Psoas muscle (tissue), 8 donors: ENCODE measurements around the gene GK2. TPM values are rescaled to one million over a fixed set of nuclear protein-coding genes. Genes with fewer than 3 reads are reported as not detected.

Experiments
- ATAC-seq, 4 donors: fragments of 200-7000 bp; cut with Tn5 transposase; one replicate each; pipeline ENCODE4 v1.9.1; 2020; ENCODE audit warnings: moderate library complexity in 3 of 4, mild to moderate bottlenecking in 2 of 4
- DNase-seq, 2 donors: peaks; one replicate each; pipeline ENCODE4 v3.0.0-alpha.2; 2020
- H3K27ac ChIP-seq: fragments of 200-600 bp; one replicate; pipeline ENCODE4 v1.8.0; 2022
- H3K27me3 ChIP-seq, 3 donors: fragments of 200-600 bp in 1 of 3; one replicate each; pipeline versions ENCODE4 v1.6.1 to v1.8.0; 2013 to 2022; ENCODE audit warnings: low read length in 2 of 3, mild to moderate bottlenecking in 2 of 3, moderate library complexity in 1 of 3; ENCODE audit not compliant: insufficient read depth in 3 of 3
- H3K36me3 ChIP-seq, 2 donors: fragments of 200-600 bp in 1 of 2; one replicate each; pipeline versions ENCODE4 v1.6.1 to v1.8.0; 2013 to 2022; ENCODE audit warnings: low read depth in 1 of 2, mild to moderate bottlenecking in 1 of 2, moderate library complexity in 1 of 2; ENCODE audit not compliant: insufficient read depth in 1 of 2
- H3K4me1 ChIP-seq: fragments of 200-600 bp; one replicate; pipeline ENCODE4 v1.8.0; 2022
- H3K4me3 ChIP-seq: fragments of 200-600 bp; one replicate; pipeline ENCODE4 v1.8.0; 2022; ENCODE audit warnings: mild to moderate bottlenecking
- H3K9me3 ChIP-seq: fragments of 200-600 bp; one replicate; pipeline ENCODE4 v1.8.0; 2022
- CTCF ChIP-seq: fragments of 200-600 bp; IDR thresholded peaks from one replicate; pipeline ENCODE4 v1.8.0; 2022; ENCODE audit warnings: antibody characterized with exemption
- WGBS, 3 donors: extraction: QIAGEN DNeasy Blood & Tissue Kit; methylation state at CpG; one replicate each; pipeline versions ENCODE4 v1.1.6 to v1.1.7; 2013; 5-methylcytosine and 5-hydroxymethylcytosine counted together
- intact Hi-C, 2 donors: fragments of 100-400 bp; cut with DNase I; formaldehyde crosslinking; loops; one replicate each; pipeline versions ENCODE4 v1.11.0 to v1.14.2; 2022
- polyA plus RNA-seq, 3 donors: library from polyadenylated mRNA; stranded (reverse); fragments of 200-250 nt; gene quantifications; one replicate each; pipeline ENCODE4 v1.2.3, GENCODE V29; 2013
- total RNA-seq, 4 donors: library from RNA; stranded (reverse); fragmentation: NEBNext Ultra II Directional in 2 of 4; extraction: Animal tissue kit (Norgen Biotek cat#: 25700) in 2 of 4; gene quantifications; one replicate each; pipeline versions ENCODE4 v1.2.1 to v1.2.4, GENCODE V29; 2021 to 2023
- donor health status: healthy with polysubstance abuse.
- donor health status: DM: no; HTN: no; CAD: no; lungs with moderate emphysema.
- donor health status: Bipolar disorder and iron deficiency.
- donor health status: healthy.
- donor health status: DM: yes; HTN: yes; CAD: no.
- donor health status: DM: no; HTN: no; CAD: no.
- donor health status: DM: no; HTN: no; CAD: no.
- donor health status: DM: yes; HTN: yes; CAD: no.

The GK2 gene
- total and polyA plus RNA-seq, 7 donors = not detected

- TF ChIP-seq CTCF = no peak
- Histone ChIP-seq H3K27ac (no peak overlapping the region), H3K9me3 (no peaks in the 10 kb centered on the region), H3K4me3 (no peak overlapping the region), H3K4me1 (no peaks in the 10 kb centered on the region), H3K27me3 (no peaks in the 10 kb centered on the region), H3K36me3 (no peaks in the 10 kb centered on the region)
- DNase-seq (no peak), ATAC-seq (no peak)
- intact Hi-C loops = no loop called here
Measured at GRCh38 chr4:79426989-79427388, 19.0 kb upstream of the GK2 start.

GRCh38 chr4:79425586-79425985 lies 17.6 kb upstream of the GK2 start:
- intact Hi-C loops = no loop called here
- Histone ChIP-seq H3K9me3 (no peaks in the 10 kb centered on the region), H3K4me3 (no peak overlapping the region), H3K27ac (no peak overlapping the region), H3K4me1 (no peaks in the 10 kb centered on the region), H3K27me3 (no peaks in the 10 kb centered on the region), H3K36me3 (no peaks in the 10 kb centered on the region)
- 27 to 45% (median 33%) methylated on average over 1 of the region's 1 CpG for WGBS, 3 donors
- no peak for TF ChIP-seq CTCF
- DNase-seq (no peak), ATAC-seq (no peak)

GRCh38 chr4:79421483-79421882 lies 13.5 kb upstream of the GK2 start:
- no peak for TF ChIP-seq CTCF
- no peak for ATAC-seq
- H3K4me1 ChIP-seq = no peaks in the 10 kb centered on the region
- no peaks in the 10 kb centered on the region for H3K27me3 ChIP-seq
- no peak for DNase-seq
- 78 to 81% (median 80%) methylated on average over 2 of the region's 2 CpGs for WGBS, 3 donors
- H3K9me3 ChIP-seq = no peaks in the 10 kb centered on the region
- no peak overlapping the region for H3K27ac ChIP-seq
- intact Hi-C loops = no loop called here
- no peak overlapping the region for H3K4me3 ChIP-seq
- H3K36me3 ChIP-seq = no peaks in the 10 kb centered on the region

DNA sequence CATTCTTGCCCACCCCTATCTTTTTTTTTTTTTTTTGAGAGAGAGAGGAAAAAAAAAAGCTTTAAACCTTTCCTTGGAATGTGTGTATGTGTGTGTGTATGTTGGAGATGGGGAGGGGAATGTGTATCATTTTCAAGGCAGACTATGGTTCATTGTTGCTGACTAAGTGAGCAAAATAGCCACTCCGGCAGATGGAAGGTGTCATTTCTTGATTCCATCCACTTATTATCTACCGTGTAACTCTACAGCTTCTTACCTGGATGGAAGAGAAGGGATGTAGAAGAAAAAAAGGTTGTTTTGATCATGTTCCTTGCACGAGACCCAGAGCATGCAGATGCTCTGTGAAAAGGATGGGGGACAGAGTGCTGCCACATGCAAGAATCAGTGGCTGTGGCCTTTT lies 5.9 kb upstream of the GK2 start:
- Histone ChIP-seq H3K4me3 (no peak overlapping the region), H3K4me1 (no peaks in the 10 kb centered on the region), H3K27ac (no peak overlapping the region), H3K27me3 (no peaks in the 10 kb centered on the region), H3K9me3 (no peaks in the 10 kb centered on the region), H3K36me3 (no peaks in the 10 kb centered on the region)
- TF ChIP-seq CTCF = no peak
- intact Hi-C loops = no loop called here
- DNase-seq (no peak), ATAC-seq (no peak)
- WGBS, 3 donors = 86 to 88% (median 86%) methylated on average over 3 of the region's 3 CpGs

GRCh38 chr4:79413032-79413885 lies 5.2 kb upstream of the GK2 start:
- 54 to 57% (median 55%) methylated on average over 9 of the region's 9 CpGs for WGBS, 3 donors
- Histone ChIP-seq H3K9me3 (no peaks in the 10 kb centered on the region), H3K27ac (no peak overlapping the region), H3K4me1 (no peaks in the 10 kb centered on the region), H3K36me3 (no peaks in the 10 kb centered on the region), H3K4me3 (no peak overlapping the region), H3K27me3 (no peaks in the 10 kb centered on the region)
- ATAC-seq (no peak), DNase-seq (no peak)
- TF ChIP-seq CTCF = no peak
- intact Hi-C loops = no loop called here
